Measurements from ENCODE around the gene GSN. TPM values are rescaled to one million over a fixed set of nuclear protein-coding genes. Genes with fewer than 3 reads are reported as not detected.

GSN gene
- total RNA-seq, 1 experiment from 2014 or later: 68.3 TPM

DNA sequence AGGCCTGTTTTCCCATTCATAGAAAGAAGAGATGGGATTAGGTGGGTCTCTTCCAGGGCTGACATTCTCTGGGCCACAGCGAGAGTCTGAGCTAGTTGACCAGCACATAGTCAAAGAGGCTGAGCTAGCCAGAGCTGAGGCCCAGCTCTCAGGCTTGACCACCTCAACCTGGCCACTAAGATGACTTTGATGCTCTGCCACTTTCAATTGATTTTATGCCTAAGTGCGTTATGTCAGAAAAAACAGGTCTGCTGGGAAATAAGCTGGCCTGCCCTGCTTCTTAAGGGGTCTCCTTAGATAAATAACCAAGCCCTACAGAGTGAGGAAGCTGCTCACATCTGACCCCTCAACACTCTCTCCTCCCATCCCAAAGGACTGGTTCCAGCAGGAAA lies 46.3 kb upstream of the GSN start:
- Mint-ChIP-seq H3K4me1 (ENCODE audit: low read depth, unreplicated experiment) (peaks cover 18% of the 10 kb centered on the region), H3K4me3 (ENCODE audit: low read depth, unreplicated experiment) (no peak overlapping the region), H3K27ac (ENCODE audit: unreplicated experiment) (no peak overlapping the region), H3K9me3 (ENCODE audit: low read depth, unreplicated experiment) (no peaks in the 10 kb centered on the region), H3K36me3 (ENCODE audit: insufficient read depth, unreplicated experiment) (no peaks in the 10 kb centered on the region), H3K27me3 (ENCODE audit: unreplicated experiment) (no peaks in the 10 kb centered on the region)
- DNase-seq: no peak
- BruUV-seq (replicated peaks): no TSS peak
- intact Hi-C loops (cut with micrococcal nuclease; ENCODE audit: unreplicated experiment): no loop called here
- TF ChIP-seq CTCF (IDR thresholded peaks at IDR 0.05; ENCODE audit: unreplicated experiment): no peak
- CTCF ChIA-PET: no interaction called here

- no TSS peak for BruUV-seq (replicated peaks)
Measured at GRCh38 chr9:121222524-121223171, 45.3 kb upstream of the GSN start.

DNA sequence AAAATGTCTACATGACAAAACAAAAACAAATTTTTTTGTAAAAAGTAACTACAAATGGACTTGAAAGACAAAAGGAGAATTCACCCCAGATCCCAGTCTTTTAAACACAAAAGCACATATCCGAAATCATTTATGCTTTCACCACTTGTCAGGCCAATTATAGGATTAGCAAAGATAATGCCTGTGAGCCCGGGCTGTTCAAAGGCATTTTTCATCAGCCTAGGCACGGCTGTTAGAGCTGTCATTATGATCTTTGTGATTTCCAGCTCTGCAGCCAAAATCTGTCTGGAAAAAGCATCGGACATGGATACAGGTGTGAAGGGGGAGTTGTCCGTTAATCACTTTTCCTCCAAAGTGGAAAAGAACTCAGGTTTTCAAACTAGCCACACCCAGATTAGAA lies 42.7 kb upstream of the GSN start:
- Mint-ChIP-seq H3K36me3 (ENCODE audit: insufficient read depth, unreplicated experiment) (no peaks in the 10 kb centered on the region), H3K9me3 (ENCODE audit: low read depth, unreplicated experiment) (no peaks in the 10 kb centered on the region), H3K27me3 (ENCODE audit: unreplicated experiment) (no peaks in the 10 kb centered on the region), H3K4me3 (ENCODE audit: low read depth, unreplicated experiment) (no peak overlapping the region), H3K27ac (ENCODE audit: unreplicated experiment) (no peak overlapping the region), H3K4me1 (ENCODE audit: low read depth, unreplicated experiment) (peaks cover 18% of the 10 kb centered on the region)
- no TSS peak for BruUV-seq (replicated peaks)
- intact Hi-C loops (cut with micrococcal nuclease; ENCODE audit: unreplicated experiment): no loop called here
- CTCF ChIA-PET: no interaction called here
- no peak for TF ChIP-seq CTCF (IDR thresholded peaks at IDR 0.05; ENCODE audit: unreplicated experiment)
- no peak for DNase-seq

More at GRCh38 chr9:121222524-121223171, 45.3 kb upstream of the GSN start:
- Mint-ChIP-seq H3K27me3 (ENCODE audit: unreplicated experiment) (no peaks in the 10 kb centered on the region), H3K36me3 (ENCODE audit: insufficient read depth, unreplicated experiment) (no peaks in the 10 kb centered on the region), H3K4me3 (ENCODE audit: low read depth, unreplicated experiment) (no peak overlapping the region), H3K27ac (ENCODE audit: unreplicated experiment) (peak overlapping the region; percentile 48), H3K9me3 (ENCODE audit: low read depth, unreplicated experiment) (no peaks in the 10 kb centered on the region), H3K4me1 (ENCODE audit: low read depth, unreplicated experiment) (peaks cover 18% of the 10 kb centered on the region)
- CTCF ChIA-PET: interaction anchor here (1.4 kb wide), 1 partner anchor 56 kb away, joined by 3 read pairs; no protein-coding TSS in a partner anchor
- no peak for DNase-seq
- intact Hi-C loops (cut with micrococcal nuclease; ENCODE audit: unreplicated experiment): no loop called here
- peak; percentile 52 for TF ChIP-seq CTCF (IDR thresholded peaks at IDR 0.05; ENCODE audit: unreplicated experiment)

DNA sequence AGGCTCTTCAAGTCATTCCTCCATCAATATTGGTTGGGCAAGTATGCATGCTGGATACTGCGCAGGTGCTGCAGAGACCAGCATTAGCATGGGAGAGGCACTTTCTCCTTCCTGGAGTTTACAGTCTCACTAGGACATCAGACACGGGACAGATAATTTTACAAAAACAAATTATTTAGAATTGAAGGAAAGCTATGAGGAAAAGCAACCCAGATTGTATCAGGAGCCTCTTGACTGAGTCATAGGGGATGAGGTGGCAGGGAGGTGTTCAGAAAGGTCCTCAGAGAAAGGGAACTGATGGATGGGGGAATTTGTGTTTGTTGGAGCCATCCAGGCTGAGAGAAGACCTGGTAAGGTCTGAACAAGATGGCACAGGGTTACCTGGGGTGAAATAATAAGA lies 41.8 kb upstream of the GSN start:
- Mint-ChIP-seq H3K36me3 (ENCODE audit: insufficient read depth, unreplicated experiment) (no peaks in the 10 kb centered on the region), H3K4me1 (ENCODE audit: low read depth, unreplicated experiment) (peaks cover 18% of the 10 kb centered on the region), H3K9me3 (ENCODE audit: low read depth, unreplicated experiment) (no peaks in the 10 kb centered on the region), H3K27me3 (ENCODE audit: unreplicated experiment) (no peaks in the 10 kb centered on the region), H3K4me3 (ENCODE audit: low read depth, unreplicated experiment) (no peak overlapping the region), H3K27ac (ENCODE audit: unreplicated experiment) (no peak overlapping the region)
- DNase-seq: no peak
- intact Hi-C loops (cut with micrococcal nuclease; ENCODE audit: unreplicated experiment): no loop called here
- CTCF ChIA-PET: interaction anchor here (1.6 kb wide), 1 partner anchor 42 kb away, joined by 4 read pairs; the partner anchor contains the start of gene GSN
- no TSS peak for BruUV-seq (replicated peaks)
- TF ChIP-seq CTCF (IDR thresholded peaks at IDR 0.05; ENCODE audit: unreplicated experiment): no peak
